K562 (cell line): ENCODE data around the gene KRT16.

ENCODE experiments used
- BHLHE40 ChIP-seq: IDR thresholded peaks from 2 replicates; pipeline ENCODE4 v1.6.1; 2011; ENCODE audit warnings: low read length, improper control_type of control experiment
- CTCF ChIP-seq, 3 experiments: IDR thresholded peaks in 2 of 3; conservative IDR thresholded peaks in 1 of 3; 2 replicates each; pipeline ENCODE4 v1.5.1; 2011 to 2012; ENCODE audit warnings: low read length in 3 of 3, mild to moderate bottlenecking in 3 of 3, control low read depth in 2 of 3, improper control_type of control experiment in 1 of 3, inconsistent platforms in 1 of 3, low read depth in 1 of 3, mixed read lengths in 1 of 3, moderate library complexity in 1 of 3; ENCODE audit not compliant: insufficient read depth in 2 of 3
- EZH2 ChIP-seq: IDR thresholded peaks from 2 replicates; pipeline ENCODE4 v1.6.1; 2012; ENCODE audit warnings: low read depth, mild to moderate bottlenecking, inconsistent platforms, low read length, borderline replicate concordance
- FOXA3 ChIP-seq, 2 experiments: fragments of 450-650 bp in 1 of 2; sonication (generic) in 1 of 2; formaldehyde crosslinking; IDR thresholded peaks in 1 of 2; conservative IDR thresholded peaks in 1 of 2; 2 replicates each; pipeline versions ENCODE4 v1.4.0 to v1.8.0; 2020 to 2022; ENCODE audit warnings: mild to moderate bottlenecking in 2 of 2, missing genetic modification reagents in 1 of 2
- GABPB1 ChIP-seq: sonication (generic); formaldehyde crosslinking; IDR thresholded peaks from 2 replicates; pipeline ENCODE4 v1.8.0; 2022; ENCODE audit warnings: mild to moderate bottlenecking, missing genetic modification reagents
- HDAC6 ChIP-seq: IDR thresholded peaks from 2 replicates; pipeline ENCODE4 v1.6.1; 2012; ENCODE audit warnings: low read depth, mild to moderate bottlenecking, control low read depth, inconsistent platforms, low read length, moderate library complexity
- MXI1 ChIP-seq: IDR thresholded peaks from 2 replicates; pipeline ENCODE4 v1.6.1; 2011; ENCODE audit warnings: low read depth, mild to moderate bottlenecking, improper control_type of control experiment, low read length
- NEUROD1 ChIP-seq: fragments of 150-350 bp; IDR thresholded peaks from 2 replicates; pipeline ENCODE4 v1.6.1; 2014; ENCODE audit warnings: borderline replicate concordance, low read length, low read depth; ENCODE audit not compliant: partially characterized antibody
- TFAM ChIP-seq: fragments of 250-450 bp; sonication (Bioruptor Pico); conservative IDR thresholded peaks from 2 replicates; pipeline ENCODE4 v1.5.0; 2021; ENCODE audit warnings: mild to moderate bottlenecking, moderate library complexity
- ZBTB7A ChIP-seq: IDR thresholded peaks from 2 replicates; pipeline ENCODE4 v1.6.1; 2011; ENCODE audit warnings: low read depth, mild to moderate bottlenecking, low read length, moderate library complexity, borderline replicate concordance; ENCODE audit not compliant: control insufficient read depth
- ZNF282 ChIP-seq: sonication (generic); formaldehyde crosslinking; IDR thresholded peaks from 2 replicates; pipeline ENCODE4 v1.8.1; 2023; ENCODE audit warnings: missing genetic modification reagents
- TF ChIP-seq, protein P1 (sequence below): fragments of 250-450 bp; sonication (Bioruptor Pico); IDR thresholded peaks from 2 replicates; pipeline ENCODE4 v1.4.0; 2020; ENCODE audit warnings: mild to moderate bottlenecking, moderate library complexity
- TF ChIP-seq, protein P2 (sequence below): sonication (generic); formaldehyde crosslinking; IDR thresholded peaks from 2 replicates; pipeline ENCODE4 v1.8.0; 2023; ENCODE audit warnings: mild to moderate bottlenecking, missing genetic modification reagents
- TF ChIP-seq, protein P3 (sequence below): sonication (generic); formaldehyde crosslinking; IDR thresholded peaks from 2 replicates; pipeline ENCODE4 v1.9.0; 2022; ENCODE audit warnings: mild to moderate bottlenecking, missing genetic modification reagents

DNA sequence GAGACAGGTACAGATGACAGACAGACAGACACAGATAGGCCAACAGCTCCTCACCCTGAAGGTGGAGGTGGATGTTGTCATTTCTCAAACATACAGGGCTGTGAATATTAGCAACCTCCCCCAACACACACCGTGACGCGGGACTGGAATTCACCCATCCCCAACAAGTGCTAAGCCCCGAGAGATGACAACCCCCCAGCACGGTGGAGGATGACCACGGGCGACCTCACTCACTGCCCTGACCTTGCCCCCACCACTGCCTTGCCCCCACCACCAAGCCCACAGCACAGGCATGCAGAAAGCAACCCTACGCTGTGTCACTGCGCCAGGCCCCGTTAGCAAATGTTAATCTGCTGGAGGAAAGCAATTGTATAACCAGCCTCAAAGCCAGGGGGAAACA lies 16.7 kb upstream of the KRT16 start:
- no peak for TF ChIP-seq TFAM (CRISPR knock-in tag)
- no peak for TF ChIP-seq HDAC6
- TF ChIP-seq ZNF282 (CRISPR knock-in tag) = no peak
- TF ChIP-seq CTCF (IDR thresholded peaks at IDR 0.05 in 2 of 3, conservative IDR thresholded peaks at IDR 0.05 in 1 of 3; ENCODE audit: insufficient read depth in 2 of 3, low read depth in 1 of 3, low read length in 3 of 3) = no peak
- TF ChIP-seq, protein P1, sequence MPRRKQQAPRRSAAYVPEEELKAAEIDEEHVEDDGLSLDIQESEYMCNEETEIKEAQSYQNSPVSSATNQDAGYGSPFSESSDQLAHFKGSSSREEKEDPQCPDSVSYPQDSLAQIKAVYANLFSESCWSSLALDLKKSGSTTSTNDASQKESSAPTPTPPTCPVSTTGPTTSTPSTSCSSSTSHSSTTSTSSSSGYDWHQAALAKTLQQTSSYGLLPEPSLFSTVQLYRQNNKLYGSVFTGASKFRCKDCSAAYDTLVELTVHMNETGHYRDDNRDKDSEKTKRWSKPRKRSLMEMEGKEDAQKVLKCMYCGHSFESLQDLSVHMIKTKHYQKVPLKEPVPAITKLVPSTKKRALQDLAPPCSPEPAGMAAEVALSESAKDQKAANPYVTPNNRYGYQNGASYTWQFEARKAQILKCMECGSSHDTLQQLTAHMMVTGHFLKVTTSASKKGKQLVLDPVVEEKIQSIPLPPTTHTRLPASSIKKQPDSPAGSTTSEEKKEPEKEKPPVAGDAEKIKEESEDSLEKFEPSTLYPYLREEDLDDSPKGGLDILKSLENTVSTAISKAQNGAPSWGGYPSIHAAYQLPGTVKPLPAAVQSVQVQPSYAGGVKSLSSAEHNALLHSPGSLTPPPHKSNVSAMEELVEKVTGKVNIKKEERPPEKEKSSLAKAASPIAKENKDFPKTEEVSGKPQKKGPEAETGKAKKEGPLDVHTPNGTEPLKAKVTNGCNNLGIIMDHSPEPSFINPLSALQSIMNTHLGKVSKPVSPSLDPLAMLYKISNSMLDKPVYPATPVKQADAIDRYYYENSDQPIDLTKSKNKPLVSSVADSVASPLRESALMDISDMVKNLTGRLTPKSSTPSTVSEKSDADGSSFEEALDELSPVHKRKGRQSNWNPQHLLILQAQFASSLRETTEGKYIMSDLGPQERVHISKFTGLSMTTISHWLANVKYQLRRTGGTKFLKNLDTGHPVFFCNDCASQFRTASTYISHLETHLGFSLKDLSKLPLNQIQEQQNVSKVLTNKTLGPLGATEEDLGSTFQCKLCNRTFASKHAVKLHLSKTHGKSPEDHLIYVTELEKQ = no peak
- TF ChIP-seq GABPB1 (CRISPR knock-in tag) = no peak
- TF ChIP-seq EZH2 = no peak
- TF ChIP-seq, protein P2, sequence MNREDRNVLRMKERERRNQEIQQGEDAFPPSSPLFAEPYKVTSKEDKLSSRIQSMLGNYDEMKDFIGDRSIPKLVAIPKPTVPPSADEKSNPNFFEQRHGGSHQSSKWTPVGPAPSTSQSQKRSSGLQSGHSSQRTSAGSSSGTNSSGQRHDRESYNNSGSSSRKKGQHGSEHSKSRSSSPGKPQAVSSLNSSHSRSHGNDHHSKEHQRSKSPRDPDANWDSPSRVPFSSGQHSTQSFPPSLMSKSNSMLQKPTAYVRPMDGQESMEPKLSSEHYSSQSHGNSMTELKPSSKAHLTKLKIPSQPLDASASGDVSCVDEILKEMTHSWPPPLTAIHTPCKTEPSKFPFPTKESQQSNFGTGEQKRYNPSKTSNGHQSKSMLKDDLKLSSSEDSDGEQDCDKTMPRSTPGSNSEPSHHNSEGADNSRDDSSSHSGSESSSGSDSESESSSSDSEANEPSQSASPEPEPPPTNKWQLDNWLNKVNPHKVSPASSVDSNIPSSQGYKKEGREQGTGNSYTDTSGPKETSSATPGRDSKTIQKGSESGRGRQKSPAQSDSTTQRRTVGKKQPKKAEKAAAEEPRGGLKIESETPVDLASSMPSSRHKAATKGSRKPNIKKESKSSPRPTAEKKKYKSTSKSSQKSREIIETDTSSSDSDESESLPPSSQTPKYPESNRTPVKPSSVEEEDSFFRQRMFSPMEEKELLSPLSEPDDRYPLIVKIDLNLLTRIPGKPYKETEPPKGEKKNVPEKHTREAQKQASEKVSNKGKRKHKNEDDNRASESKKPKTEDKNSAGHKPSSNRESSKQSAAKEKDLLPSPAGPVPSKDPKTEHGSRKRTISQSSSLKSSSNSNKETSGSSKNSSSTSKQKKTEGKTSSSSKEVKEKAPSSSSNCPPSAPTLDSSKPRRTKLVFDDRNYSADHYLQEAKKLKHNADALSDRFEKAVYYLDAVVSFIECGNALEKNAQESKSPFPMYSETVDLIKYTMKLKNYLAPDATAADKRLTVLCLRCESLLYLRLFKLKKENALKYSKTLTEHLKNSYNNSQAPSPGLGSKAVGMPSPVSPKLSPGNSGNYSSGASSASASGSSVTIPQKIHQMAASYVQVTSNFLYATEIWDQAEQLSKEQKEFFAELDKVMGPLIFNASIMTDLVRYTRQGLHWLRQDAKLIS (CRISPR knock-in tag) = no peak
- TF ChIP-seq MXI1 = no peak
- no peak for TF ChIP-seq FOXA3 (CRISPR knock-in tag; conservative IDR thresholded peaks at IDR 0.05 in 1 of 2, IDR thresholded peaks at IDR 0.05 in 1 of 2)
- TF ChIP-seq BHLHE40 = no peak
- TF ChIP-seq NEUROD1 = no peak
- TF ChIP-seq, protein P3, sequence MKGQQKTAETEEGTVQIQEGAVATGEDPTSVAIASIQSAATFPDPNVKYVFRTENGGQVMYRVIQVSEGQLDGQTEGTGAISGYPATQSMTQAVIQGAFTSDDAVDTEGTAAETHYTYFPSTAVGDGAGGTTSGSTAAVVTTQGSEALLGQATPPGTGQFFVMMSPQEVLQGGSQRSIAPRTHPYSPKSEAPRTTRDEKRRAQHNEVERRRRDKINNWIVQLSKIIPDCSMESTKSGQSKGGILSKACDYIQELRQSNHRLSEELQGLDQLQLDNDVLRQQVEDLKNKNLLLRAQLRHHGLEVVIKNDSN (CRISPR knock-in tag) = no peak
- no peak for TF ChIP-seq ZBTB7A
